Measurements from ENCODE around the gene ARMCX6.

- no peak for TF ChIP-seq POLR2A (IDR thresholded peaks at IDR 0.05)
- TF ChIP-seq CTCF (IDR thresholded peaks at IDR 0.05), result no peak
These were observed 15.7 kb downstream of the ARMCX6 start for GRCh38 chrX:101602077-101602476.

Measured in heart left ventricle (tissue), 13 donors.